Activated CD4-positive, CD25-positive, alpha-beta regulatory T cell treated with anti-CD3 and anti-CD28 coated beads, Interleukin-2, amount 50 U/mL, for 72 hours (primary cell): Measurements from ENCODE around the gene TBXAS1.

ENCODE experiments used
- DNase-seq: peaks from one replicate; pipeline ENCODE4 v3.0.0; 2021

The TBXAS1 gene

GRCh38 chr7:140029072-140029471, 200.0 kb downstream of the TBXAS1 start:
- DNase-seq, result no peak

GRCh38 chr7:140031364-140031763, 202.3 kb downstream of the TBXAS1 start:
- no peak for DNase-seq

- DNase-seq, result no peak
Measured at GRCh38 chr7:140033036-140033435, 204.0 kb downstream of the TBXAS1 start.

GRCh38 chr7:140033779-140034363, 204.8 kb downstream of the TBXAS1 start:
- no peak for DNase-seq

- no peak for DNase-seq
Measured at GRCh38 chr7:140034421-140034820, 205.4 kb downstream of the TBXAS1 start.

GRCh38 chr7:140035400-140036223, 206.5 kb downstream of the TBXAS1 start:
- DNase-seq, result no peak

- DNase-seq, result no peak
Measured at GRCh38 chr7:140036224-140036962, 207.3 kb downstream of the TBXAS1 start.

- DNase-seq, result no peak
Measured at GRCh38 chr7:140039066-140039465, 210.0 kb downstream of the TBXAS1 start.

GRCh38 chr7:140039896-140040295, 210.8 kb downstream of the TBXAS1 start:
- no peak for DNase-seq

GRCh38 chr7:140041659-140042385, 212.8 kb downstream of the TBXAS1 start:
- DNase-seq, result no peak

GRCh38 chr7:140042386-140042670, 213.3 kb downstream of the TBXAS1 start:
- DNase-seq, result no peak

GRCh38 chr7:140044251-140044650, 215.2 kb downstream of the TBXAS1 start:
- no peak for DNase-seq

- DNase-seq, result no peak
Measured at GRCh38 chr7:140045697-140046096, 216.6 kb downstream of the TBXAS1 start.

GRCh38 chr7:140047197-140047596, 218.1 kb downstream of the TBXAS1 start:
- DNase-seq, result no peak

- DNase-seq, result no peak
Measured at GRCh38 chr7:140048138-140048537, 219.1 kb downstream of the TBXAS1 start.

GRCh38 chr7:140048989-140049338, 219.9 kb downstream of the TBXAS1 start:
- DNase-seq, result no peak

- DNase-seq, result no peak
Measured at GRCh38 chr7:140049339-140050024, 220.4 kb downstream of the TBXAS1 start.

- DNase-seq, result no peak
Measured at GRCh38 chr7:140050100-140050499, 221.0 kb downstream of the TBXAS1 start.

GRCh38 chr7:140051820-140052219, 222.8 kb downstream of the TBXAS1 start:
- DNase-seq, result no peak

- no peak for DNase-seq
Measured at GRCh38 chr7:140053812-140054539, 224.9 kb downstream of the TBXAS1 start.

GRCh38 chr7:140054751-140055150, 225.7 kb downstream of the TBXAS1 start:
- no peak for DNase-seq

- DNase-seq, result no peak
Measured at GRCh38 chr7:140055833-140056232, 226.8 kb downstream of the TBXAS1 start.
